Lower leg skin (tissue), 4 donors: ENCODE data around the gene PPIF. TPM values are rescaled to one million over a fixed set of nuclear protein-coding genes. Genes with fewer than 3 reads are reported as not detected.

Source experiments
- DNase-seq, 2 donors: peaks; one replicate each; pipeline ENCODE4 v3.0.0-alpha.2; 2019; ENCODE audit warnings: low spot score in 2 of 2
- H3K4me3 ChIP-seq: fragments of 200-600 bp; sonication (generic); 2 replicates; pipeline ENCODE4 v1.5.1; 2017; ENCODE audit warnings: mild to moderate bottlenecking, low read depth; ENCODE audit not compliant: poor library complexity, severe bottlenecking
- POLR2A ChIP-seq, 2 donors: fragments of 450-650 bp; IDR thresholded peaks; one replicate each; pipeline ENCODE4 v1.6.1; 2016 to 2017; ENCODE audit warnings: antibody characterized with exemption in 2 of 2, mild to moderate bottlenecking in 1 of 2, moderate library complexity in 1 of 2
- WGBS, 2 donors: methylation state at CpG; one replicate each; pipeline ENCODE4 v1.1.5; 2018; 5-methylcytosine and 5-hydroxymethylcytosine counted together
- intact Hi-C: fragments of 100-400 bp; cut with DNase I; formaldehyde crosslinking; loops from one replicate; pipeline ENCODE4 v1.15.0; 2023; ENCODE audit warnings: low total_unique reads
- total RNA-seq, 4 donors: library from RNA; depleted of rRNA; stranded (reverse); fragments of >200 nt; gene quantifications; one replicate each; pipeline ENCODE4 v1.1.0, GENCODE V29; 2016
- TF ChIP-seq, protein P1 (sequence below), 3 donors: fragments of 450-650 bp; IDR thresholded peaks; one replicate each; pipeline ENCODE4 v1.5.1; 2016; ENCODE audit warnings: antibody characterized with exemption in 3 of 3, mild to moderate bottlenecking in 3 of 3, moderate library complexity in 2 of 3

The PPIF gene
- total RNA-seq, 4 donors from 2014 or later: 59.3 to 123 (median 78.3) TPM

DNA sequence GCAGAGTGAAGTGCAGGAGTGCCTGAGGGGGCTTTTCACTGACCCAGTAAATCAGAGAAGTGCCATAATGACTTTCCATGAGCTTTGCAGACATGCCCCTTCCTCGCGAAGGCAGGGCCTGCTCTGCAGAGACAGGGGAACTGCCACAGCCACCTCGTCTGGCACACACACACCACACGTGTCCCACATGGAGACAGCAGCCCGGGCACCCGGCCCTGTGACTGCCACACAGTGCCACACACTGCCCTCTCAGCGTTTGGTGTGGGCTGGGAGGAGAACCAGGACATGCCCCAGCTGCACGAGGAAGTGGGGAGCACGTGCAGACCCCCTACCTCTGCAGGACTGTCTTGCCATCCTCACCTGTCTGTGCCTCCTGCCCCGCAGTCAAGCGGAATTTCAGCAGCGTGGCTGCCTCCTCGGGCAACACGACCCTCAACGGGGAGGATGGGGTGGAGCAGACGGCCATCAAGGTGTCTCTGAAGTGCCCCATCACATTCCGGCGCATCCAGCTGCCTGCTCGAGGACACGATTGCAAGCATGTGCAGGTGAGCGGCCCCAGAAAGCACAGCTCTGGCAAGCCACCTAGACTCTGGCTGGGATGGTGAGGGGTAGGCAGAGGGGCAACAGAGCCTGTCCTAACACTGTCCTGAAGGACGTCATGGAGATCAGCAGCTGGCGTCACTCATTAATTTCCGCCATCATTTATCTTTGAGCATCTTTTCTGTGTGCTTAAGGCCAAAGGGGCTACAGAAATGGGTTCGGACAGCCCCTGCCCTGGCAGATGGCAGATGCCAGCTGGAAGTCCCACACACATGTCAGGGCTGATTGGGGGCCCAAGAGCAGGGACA lies 43.4 kb upstream of the PPIF start:
- 88 to 90% methylated on average over 23 to 25 of the region's 25 CpGs for WGBS, 2 donors
- H3K4me3 ChIP-seq: no peak overlapping the region
- intact Hi-C loops: no loop called here
- TF ChIP-seq POLR2A (IDR thresholded peaks at IDR 0.05): no peak
- TF ChIP-seq, protein P1, sequence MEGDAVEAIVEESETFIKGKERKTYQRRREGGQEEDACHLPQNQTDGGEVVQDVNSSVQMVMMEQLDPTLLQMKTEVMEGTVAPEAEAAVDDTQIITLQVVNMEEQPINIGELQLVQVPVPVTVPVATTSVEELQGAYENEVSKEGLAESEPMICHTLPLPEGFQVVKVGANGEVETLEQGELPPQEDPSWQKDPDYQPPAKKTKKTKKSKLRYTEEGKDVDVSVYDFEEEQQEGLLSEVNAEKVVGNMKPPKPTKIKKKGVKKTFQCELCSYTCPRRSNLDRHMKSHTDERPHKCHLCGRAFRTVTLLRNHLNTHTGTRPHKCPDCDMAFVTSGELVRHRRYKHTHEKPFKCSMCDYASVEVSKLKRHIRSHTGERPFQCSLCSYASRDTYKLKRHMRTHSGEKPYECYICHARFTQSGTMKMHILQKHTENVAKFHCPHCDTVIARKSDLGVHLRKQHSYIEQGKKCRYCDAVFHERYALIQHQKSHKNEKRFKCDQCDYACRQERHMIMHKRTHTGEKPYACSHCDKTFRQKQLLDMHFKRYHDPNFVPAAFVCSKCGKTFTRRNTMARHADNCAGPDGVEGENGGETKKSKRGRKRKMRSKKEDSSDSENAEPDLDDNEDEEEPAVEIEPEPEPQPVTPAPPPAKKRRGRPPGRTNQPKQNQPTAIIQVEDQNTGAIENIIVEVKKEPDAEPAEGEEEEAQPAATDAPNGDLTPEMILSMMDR (IDR thresholded peaks at IDR 0.05): no peak
- no peak for DNase-seq

DNA sequence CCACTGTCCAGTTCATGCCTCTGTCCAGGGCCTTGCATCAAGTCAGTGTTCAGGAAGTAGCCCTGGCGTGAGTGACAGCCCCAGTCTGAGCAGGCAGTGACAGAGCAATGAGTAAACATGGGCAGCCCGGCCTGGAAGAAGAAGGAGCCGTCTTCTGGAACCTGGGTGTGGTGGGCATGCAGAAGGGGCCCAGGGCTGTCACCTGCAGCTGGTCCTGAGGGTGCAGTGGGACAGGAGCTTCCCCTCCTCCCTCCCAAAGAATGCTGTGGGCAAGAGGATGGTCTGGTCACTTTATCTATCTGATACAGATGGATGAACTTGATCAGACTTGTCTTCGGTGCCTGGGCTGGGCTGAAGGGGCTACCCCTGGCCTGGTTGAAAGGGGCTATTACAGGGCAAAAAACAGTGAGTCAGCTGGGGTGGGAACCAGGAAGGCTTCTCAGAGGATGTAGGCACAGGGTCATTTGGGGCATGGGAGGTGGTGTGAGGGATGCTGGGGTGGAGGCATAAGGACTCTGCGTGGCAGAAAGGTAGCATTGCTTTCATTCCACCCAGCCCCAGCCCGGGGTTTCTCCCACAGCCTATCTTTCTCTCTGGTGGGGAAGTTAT lies 42.7 kb upstream of the PPIF start:
- no peak for TF ChIP-seq POLR2A (IDR thresholded peaks at IDR 0.05)
- TF ChIP-seq, protein P1 (IDR thresholded peaks at IDR 0.05): no peak
- no peak for DNase-seq
- 82 to 94% methylated on average over 4 to 6 of the region's 6 CpGs for WGBS, 2 donors
- no peak overlapping the region for H3K4me3 ChIP-seq
- intact Hi-C loops: no loop called here

DNA sequence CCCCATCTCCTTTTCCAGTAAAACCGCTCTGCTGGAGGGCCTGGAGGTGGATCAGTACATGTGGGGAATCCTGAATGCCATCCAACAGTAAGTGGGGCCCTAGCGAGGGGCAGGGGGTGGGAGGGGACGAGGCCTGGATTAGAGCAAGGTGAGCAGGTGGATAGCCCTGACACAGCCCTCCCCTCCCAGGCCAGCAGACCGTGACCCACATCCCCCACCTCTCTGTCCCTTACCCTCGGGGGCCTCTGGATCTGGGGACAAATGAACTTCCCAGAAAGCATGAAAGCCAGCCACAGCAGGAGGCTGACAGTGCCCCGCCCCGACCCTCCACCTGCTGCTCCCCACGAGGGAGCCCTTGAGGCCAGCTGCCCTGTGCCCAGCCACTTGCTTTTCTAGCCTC lies 41.8 kb upstream of the PPIF start:
- no peak for TF ChIP-seq POLR2A (IDR thresholded peaks at IDR 0.05)
- TF ChIP-seq, protein P1 (IDR thresholded peaks at IDR 0.05): no peak
- DNase-seq: no peak
- WGBS, 2 donors: 81 to 86% methylated on average over 7 to 8 of the region's 8 CpGs

DNA sequence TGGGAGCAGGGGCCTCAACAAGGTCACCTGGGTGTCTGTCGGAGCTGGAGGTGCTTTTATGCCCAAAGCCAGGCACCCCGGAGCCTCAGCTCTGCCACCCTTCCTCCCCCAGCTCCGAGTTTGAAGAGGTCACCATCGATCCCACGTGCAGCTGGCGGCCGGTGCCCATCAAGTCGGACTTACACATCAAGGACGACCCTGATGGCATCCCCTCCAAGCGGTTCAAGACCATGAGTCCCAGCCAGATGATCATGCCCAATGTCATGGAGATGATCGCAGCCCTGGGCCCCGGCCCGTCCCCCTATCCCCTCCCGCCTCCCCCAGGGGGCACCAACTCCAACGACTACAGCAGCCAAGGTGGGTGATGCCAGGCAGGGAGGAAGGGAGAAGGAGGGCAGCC lies 41.3 kb upstream of the PPIF start:
- H3K4me3 ChIP-seq: no peak overlapping the region
- intact Hi-C loops: no loop called here
- TF ChIP-seq, protein P1 (IDR thresholded peaks at IDR 0.05): no peak
- TF ChIP-seq POLR2A (IDR thresholded peaks at IDR 0.05): no peak
- whole genome bisulfite sequencing, 2 donors: 89 to 93% methylated on average over 15 of the region's 15 CpGs
- DNase-seq: no peak

More for the DNA sequence above, 41.8 kb upstream of the PPIF start:
- no peak overlapping the region for H3K4me3 ChIP-seq
- intact Hi-C loops: no loop called here

DNA sequence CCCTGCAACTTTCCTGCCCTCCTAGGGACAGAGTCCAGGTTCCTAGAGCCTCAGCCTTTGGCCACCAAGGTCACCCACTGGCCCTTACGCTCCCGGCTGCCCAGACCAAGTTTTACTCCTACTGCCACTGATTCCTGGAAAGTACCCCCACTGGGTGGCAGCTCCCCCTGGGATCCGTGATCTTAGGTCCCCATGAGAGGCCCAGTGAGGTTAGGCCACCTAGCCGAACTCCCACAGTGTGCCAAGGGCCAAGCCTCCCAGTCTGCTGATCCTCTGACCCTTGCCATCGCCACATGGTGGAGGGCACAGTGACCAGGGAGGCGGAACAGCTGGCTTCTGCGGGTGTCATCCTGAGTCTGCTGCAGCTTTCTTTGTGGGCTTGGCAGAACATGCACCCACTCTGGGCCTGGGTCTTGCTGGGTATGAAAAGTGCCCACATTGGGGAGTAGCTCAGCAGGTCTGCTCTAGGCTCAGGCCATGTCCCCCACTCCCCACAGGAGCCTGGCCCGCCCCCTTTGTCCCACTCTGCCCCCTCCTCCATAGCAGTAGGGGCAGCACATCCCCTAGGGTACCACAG lies 40.5 kb upstream of the PPIF start:
- no peak overlapping the region for H3K4me3 ChIP-seq
- intact Hi-C loops: no loop called here
- TF ChIP-seq, protein P1 (IDR thresholded peaks at IDR 0.05): no peak
- no peak for TF ChIP-seq POLR2A (IDR thresholded peaks at IDR 0.05)
- 95 to 98% methylated on average over 5 to 8 of the region's 8 CpGs for WGBS, 2 donors
- no peak for DNase-seq
